CD4-positive, alpha-beta T cell treated with Interleukin-4 for 4 hours (primary cell): ENCODE results near the gene CUBN.

ENCODE experiments used
- DNase-seq: peaks from one replicate; pipeline ENCODE4 v3.0.0-alpha.2; 2020

CUBN gene

GRCh38 chr10:17101257-17101909, 28.2 kb downstream of the CUBN start:
- DNase-seq, result no peak

GRCh38 chr10:17100586-17100985, 29.0 kb downstream of the CUBN start:
- no peak for DNase-seq

- no peak for DNase-seq
Observed at GRCh38 chr10:17098012-17098411, 31.6 kb downstream of the CUBN start.

- no peak for DNase-seq
Observed at GRCh38 chr10:17094844-17095243, 34.8 kb downstream of the CUBN start.

- no peak for DNase-seq
Observed at GRCh38 chr10:17092986-17093803, 36.4 kb downstream of the CUBN start.

- peak; percentile 14 for DNase-seq
Observed at GRCh38 chr10:17092216-17092944, 37.2 kb downstream of the CUBN start.

GRCh38 chr10:17088118-17088806, 41.3 kb downstream of the CUBN start:
- no peak for DNase-seq

GRCh38 chr10:17086865-17087367, 42.7 kb downstream of the CUBN start:
- DNase-seq, result no peak

GRCh38 chr10:17085011-17085725, 44.4 kb downstream of the CUBN start:
- DNase-seq, result no peak

- no peak for DNase-seq
Observed at GRCh38 chr10:17084258-17084657, 45.4 kb downstream of the CUBN start.

GRCh38 chr10:17081431-17081830, 48.2 kb downstream of the CUBN start:
- DNase-seq, result no peak

GRCh38 chr10:17077890-17078289, 51.7 kb downstream of the CUBN start:
- no peak for DNase-seq

GRCh38 chr10:17077346-17077781, 52.2 kb downstream of the CUBN start:
- DNase-seq, result no peak

GRCh38 chr10:17076626-17077345, 52.8 kb downstream of the CUBN start:
- no peak for DNase-seq

GRCh38 chr10:17075533-17076359, 53.9 kb downstream of the CUBN start:
- DNase-seq, result no peak

GRCh38 chr10:17074541-17074847, 55.1 kb downstream of the CUBN start:
- no peak for DNase-seq

- no peak for DNase-seq
Observed at GRCh38 chr10:17073725-17074540, 55.7 kb downstream of the CUBN start.

GRCh38 chr10:17068953-17069352, 60.7 kb downstream of the CUBN start:
- DNase-seq, result no peak

GRCh38 chr10:17067376-17068264, 62.0 kb downstream of the CUBN start:
- DNase-seq, result no peak
